H9 (cell line): ENCODE data around the gene TMEM95. TPM values are rescaled to one million over a fixed set of nuclear protein-coding genes. Genes with fewer than 3 reads are reported as not detected.
A peak's percentile ranks its signal among the peaks of the same experiment; 100 is the strongest.

Source experiments
- DNase-seq: peaks from one replicate; pipeline ENCODE4 v3.0.0-alpha.2; 2017
- H2AFZ ChIP-seq: one replicate; pipeline ENCODE4 v1.6.1; 2013; ENCODE audit warnings: mild to moderate bottlenecking, low read length, control low read depth, moderate library complexity
- H2AK5ac ChIP-seq: 2 replicates; pipeline ENCODE4 v1.6.1; 2013; ENCODE audit warnings: low read length, control low read depth, mixed read lengths; ENCODE audit not compliant: insufficient read length
- H2BK120ac ChIP-seq: one replicate; pipeline ENCODE4 v1.6.1; 2013; ENCODE audit warnings: low read depth, mild to moderate bottlenecking, low read length, control low read depth, inconsistent platforms; ENCODE audit not compliant: poor library complexity, severe bottlenecking
- H2BK12ac ChIP-seq: 2 replicates; pipeline ENCODE4 v1.6.1; 2013; ENCODE audit warnings: low read length, control low read depth, mixed read lengths, low read depth; ENCODE audit not compliant: insufficient read length
- H2BK15ac ChIP-seq: 2 replicates; pipeline ENCODE4 v1.6.1; 2013; ENCODE audit warnings: low read depth, low read length, control low read depth
- H2BK20ac ChIP-seq: one replicate; pipeline ENCODE4 v1.6.1; 2013; ENCODE audit warnings: low read depth, mild to moderate bottlenecking, low read length, control low read depth, inconsistent platforms; ENCODE audit not compliant: poor library complexity, severe bottlenecking
- H2BK5ac ChIP-seq: 2 replicates; pipeline ENCODE4 v1.6.1; 2013; ENCODE audit warnings: low read length, control low read depth, mixed read lengths; ENCODE audit not compliant: insufficient read length
- H3K14ac ChIP-seq: 2 replicates; pipeline ENCODE4 v1.6.1; 2013; ENCODE audit warnings: low read length, control low read depth; ENCODE audit not compliant: insufficient read depth
- H3K18ac ChIP-seq: 2 replicates; pipeline ENCODE4 v1.6.1; 2013; ENCODE audit warnings: low read depth, mild to moderate bottlenecking, mixed read lengths, low read length, control low read depth; ENCODE audit not compliant: insufficient read length
- H3K23ac ChIP-seq: 2 replicates; pipeline ENCODE4 v1.6.1; 2013; ENCODE audit warnings: low read length, control low read depth, mixed read lengths, low read depth; ENCODE audit not compliant: insufficient read length
- H3K23me2 ChIP-seq: 2 replicates; pipeline ENCODE4 v1.6.1; 2013; ENCODE audit warnings: low read depth, mild to moderate bottlenecking, mixed read lengths, low read length, control low read depth; ENCODE audit not compliant: insufficient read length, poor library complexity, severe bottlenecking
- H3K27ac ChIP-seq: 2 replicates; pipeline ENCODE4 v1.5.1; 2013; ENCODE audit warnings: low read length, control low read depth, mixed read lengths, low read depth; ENCODE audit not compliant: insufficient read length
- H3K27me3 ChIP-seq: 2 replicates; pipeline ENCODE4 v1.6.1; 2013; ENCODE audit warnings: low read length, control low read depth, inconsistent platforms; ENCODE audit not compliant: insufficient read depth
- H3K4ac ChIP-seq: 2 replicates; pipeline ENCODE4 v1.6.1; 2013; ENCODE audit warnings: low read depth, mild to moderate bottlenecking, control low read depth, inconsistent platforms, low read length, moderate library complexity
- H3K4me1 ChIP-seq: 2 replicates; pipeline ENCODE4 v1.6.1; 2013; ENCODE audit warnings: low read length, control low read depth, inconsistent platforms; ENCODE audit not compliant: insufficient read depth
- H3K4me2 ChIP-seq: 2 replicates; pipeline ENCODE4 v1.6.1; 2013; ENCODE audit warnings: low read length, control low read depth, mixed read lengths; ENCODE audit not compliant: insufficient read length, insufficient read depth
- H3K56ac ChIP-seq: 2 replicates; pipeline ENCODE4 v1.6.1; 2013; ENCODE audit warnings: low read depth, mild to moderate bottlenecking, mixed read lengths, low read length, control low read depth; ENCODE audit not compliant: insufficient read length
- H3K79me1 ChIP-seq: 2 replicates; pipeline ENCODE4 v1.6.1; 2013; ENCODE audit warnings: low read depth, mild to moderate bottlenecking, moderate library complexity, low read length, control low read depth, inconsistent platforms; ENCODE audit not compliant: insufficient read depth, poor library complexity, severe bottlenecking
- H3K79me2 ChIP-seq: 2 replicates; pipeline ENCODE4 v1.6.1; 2013; ENCODE audit warnings: low read length, control low read depth, inconsistent platforms; ENCODE audit not compliant: insufficient read depth
- H3K9ac ChIP-seq: 2 replicates; pipeline ENCODE4 v1.6.1; 2013; ENCODE audit warnings: low read length, control low read depth, mixed read lengths; ENCODE audit not compliant: insufficient read length; ENCODE audit errors: extremely low read depth
- H3K9me3 ChIP-seq: one replicate; pipeline ENCODE4 v1.6.1; 2013; ENCODE audit warnings: low read depth, low read length, inconsistent platforms; ENCODE audit not compliant: control insufficient read depth
- H3T11ph ChIP-seq: one replicate; pipeline ENCODE4 v1.6.1; 2013; ENCODE audit warnings: mild to moderate bottlenecking, low read length, control low read depth, inconsistent platforms
- H4K20me1 ChIP-seq: one replicate; pipeline ENCODE4 v1.6.1; 2013; ENCODE audit not compliant: control insufficient read depth, insufficient read length, insufficient read depth
- H4K5ac ChIP-seq: 2 replicates; pipeline ENCODE4 v1.6.1; 2013; ENCODE audit warnings: low read depth, mild to moderate bottlenecking, mixed read lengths, low read length, control low read depth; ENCODE audit not compliant: insufficient read length
- H4K8ac ChIP-seq: replicated peaks from 2 replicates; pipeline ENCODE4 v1.6.1; 2013; ENCODE audit warnings: low read length, control low read depth, mixed read lengths, low read depth; ENCODE audit not compliant: insufficient read length
- H4K91ac ChIP-seq: 2 replicates; pipeline ENCODE4 v1.6.1; 2013; ENCODE audit warnings: low read depth, mild to moderate bottlenecking, moderate library complexity, mixed read lengths, low read length, control low read depth; ENCODE audit not compliant: insufficient read length
- H3K27ac Mint-ChIP-seq, 3 experiments: 2 replicates in 2 of 3; 3 replicates in 1 of 3; pipeline ENCODE4 v1.8.0; 2020 to 2021; ENCODE audit warnings: mixed read lengths in 3 of 3, mild to moderate bottlenecking in 1 of 3, moderate library complexity in 1 of 3
- H3K27me3 Mint-ChIP-seq: 2 replicates; pipeline ENCODE4 v1.8.0; 2021; ENCODE audit warnings: low read depth, mild to moderate bottlenecking, moderate library complexity, mixed read lengths
- H3K36me3 Mint-ChIP-seq, 3 experiments: 2 replicates in 2 of 3; 3 replicates in 1 of 3; pipeline ENCODE4 v1.8.0; 2020 to 2021; ENCODE audit warnings: low read depth in 3 of 3, mixed read lengths in 3 of 3; ENCODE audit not compliant: insufficient read depth in 1 of 3
- H3K4me1 Mint-ChIP-seq, 2 experiments: 2 replicates each; pipeline ENCODE4 v1.8.0; 2020; ENCODE audit warnings: mixed read lengths in 2 of 2
- H3K4me3 Mint-ChIP-seq, 2 experiments: 2 replicates in 1 of 2; 3 replicates in 1 of 2; pipeline ENCODE4 v1.8.0; 2020 to 2021; ENCODE audit warnings: mild to moderate bottlenecking in 2 of 2, mixed read lengths in 2 of 2, moderate library complexity in 1 of 2
- H3K9me3 Mint-ChIP-seq, 2 experiments: 2 replicates in 1 of 2; 3 replicates in 1 of 2; pipeline ENCODE4 v1.8.0; 2020; ENCODE audit warnings: mild to moderate bottlenecking in 2 of 2, mixed read lengths in 2 of 2, moderate library complexity in 1 of 2
- WGBS: extraction: QIAGEN DNeasy Blood & Tissue Kit; methylation state at CpG from one replicate; pipeline ENCODE4 v1.1.7; 2013; ENCODE audit warnings: missing lambda C conversion rate, low lambda C conversion rate, mixed read lengths; ENCODE audit not compliant: insufficient read length; ENCODE audit errors: extremely low coverage; 5-methylcytosine and 5-hydroxymethylcytosine counted together
- total RNA-seq: library from RNA; stranded (reverse); gene quantifications from 2 replicates; pipeline ENCODE4 v1.2.1, GENCODE V29; 2021
- TF ChIP-seq, protein P1 (sequence below): fragments of 200-600 bp; sonication (generic); conservative IDR thresholded peaks from 3 replicates; pipeline ENCODE4 v1.8.0; 2021; ENCODE audit warnings: antibody characterized with exemption, mild to moderate bottlenecking

TMEM95 gene
- total RNA-seq, 1 experiment from 2014 or later: not detected

DNA sequence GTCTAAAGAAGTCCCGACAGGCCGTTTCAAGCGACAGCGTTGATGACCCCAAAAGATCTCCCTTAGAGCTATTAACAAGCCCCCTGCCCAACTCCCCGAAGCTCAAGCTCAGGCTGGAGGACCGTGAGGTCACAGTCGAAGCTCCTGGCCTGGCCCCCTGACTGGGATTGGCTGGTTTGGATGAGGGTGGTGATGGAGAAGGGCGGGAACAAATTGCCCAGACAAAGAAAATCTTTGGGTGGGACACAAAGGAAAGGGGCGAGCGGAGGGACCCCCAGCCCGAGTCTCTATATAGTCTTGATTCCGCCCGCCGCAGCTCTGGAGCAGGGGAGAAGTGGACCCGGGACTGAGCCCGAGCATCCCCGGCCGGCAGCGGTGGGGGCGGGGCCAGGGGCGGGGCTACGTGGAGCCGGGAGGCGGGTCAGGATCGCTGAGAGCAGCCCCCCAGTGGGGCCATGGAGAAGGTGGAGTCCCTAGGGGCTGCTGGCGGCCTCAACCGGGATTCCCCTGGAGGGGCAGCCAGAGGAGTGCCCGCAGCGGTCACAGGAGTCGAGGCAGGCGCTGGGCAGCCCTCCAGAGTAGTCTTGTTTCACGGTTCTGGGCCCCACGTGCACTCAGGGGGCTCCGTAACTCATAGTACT is 24.8 kb upstream of the TMEM95 start:
- Histone ChIP-seq H3K4me2 (peak overlapping the region; percentile 54), H2BK120ac (no peak overlapping the region), H3K56ac (no peak overlapping the region), H2BK5ac (no peak overlapping the region), H3K4me1 (no peaks in the 10 kb centered on the region), H3K9me3 (no peaks in the 10 kb centered on the region), H4K5ac (no peak overlapping the region), H3K23ac (no peak overlapping the region), H4K91ac (no peak overlapping the region), H3T11ph (no peak overlapping the region), H3K9ac (peak overlapping the region; percentile 33), H3K14ac (peak overlapping the region; percentile 82), H3K18ac (peak overlapping the region; percentile 86), H2AK5ac (no peak overlapping the region), H2BK12ac (no peak overlapping the region), H3K27me3 (no peaks in the 10 kb centered on the region), H3K4ac (no peak overlapping the region), H2AFZ (no peak overlapping the region), H2BK15ac (no peak overlapping the region), H3K23me2 (peaks cover 14% of the 10 kb centered on the region), H3K27ac (no peak overlapping the region), H3K79me2 (peaks cover 2% of the 10 kb centered on the region; the same call in 1 of the 2 replicates), H3K79me1 (no peaks in the 10 kb centered on the region), H4K8ac (no peak overlapping the region), H4K20me1 (no peaks in the 10 kb centered on the region), H2BK20ac (no peak overlapping the region)
- no CpG with 5 or more reads among the region's 34 CpGs for whole genome bisulfite sequencing
- peak overlapping the region; percentile 88 to 97 for H3K4me3 Mint-ChIP-seq
- peak overlapping the region; percentile 97 to 98 (median 97) for H3K27ac Mint-ChIP-seq
- DNase-seq: peak; percentile 96
- H3K27me3 Mint-ChIP-seq: no peaks in the 10 kb centered on the region
- peaks cover 1 to 18% (median 15%) of the 10 kb centered on the region in 3 experiments; a peak in 5 of 7 replicates for H3K36me3 Mint-ChIP-seq
- H3K9me3 Mint-ChIP-seq: no peaks in the 10 kb centered on the region
- H3K4me1 Mint-ChIP-seq: peaks cover 22 to 23% of the 10 kb centered on the region in 2 experiments
- TF ChIP-seq, protein P1, sequence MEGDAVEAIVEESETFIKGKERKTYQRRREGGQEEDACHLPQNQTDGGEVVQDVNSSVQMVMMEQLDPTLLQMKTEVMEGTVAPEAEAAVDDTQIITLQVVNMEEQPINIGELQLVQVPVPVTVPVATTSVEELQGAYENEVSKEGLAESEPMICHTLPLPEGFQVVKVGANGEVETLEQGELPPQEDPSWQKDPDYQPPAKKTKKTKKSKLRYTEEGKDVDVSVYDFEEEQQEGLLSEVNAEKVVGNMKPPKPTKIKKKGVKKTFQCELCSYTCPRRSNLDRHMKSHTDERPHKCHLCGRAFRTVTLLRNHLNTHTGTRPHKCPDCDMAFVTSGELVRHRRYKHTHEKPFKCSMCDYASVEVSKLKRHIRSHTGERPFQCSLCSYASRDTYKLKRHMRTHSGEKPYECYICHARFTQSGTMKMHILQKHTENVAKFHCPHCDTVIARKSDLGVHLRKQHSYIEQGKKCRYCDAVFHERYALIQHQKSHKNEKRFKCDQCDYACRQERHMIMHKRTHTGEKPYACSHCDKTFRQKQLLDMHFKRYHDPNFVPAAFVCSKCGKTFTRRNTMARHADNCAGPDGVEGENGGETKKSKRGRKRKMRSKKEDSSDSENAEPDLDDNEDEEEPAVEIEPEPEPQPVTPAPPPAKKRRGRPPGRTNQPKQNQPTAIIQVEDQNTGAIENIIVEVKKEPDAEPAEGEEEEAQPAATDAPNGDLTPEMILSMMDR: no peak
